H9 (cell line): ENCODE results near the gene PYGL. TPM values are rescaled to one million over a fixed set of nuclear protein-coding genes. Genes with fewer than 3 reads are reported as not detected.

ENCODE experiments used
- DNase-seq: peaks from one replicate; pipeline ENCODE4 v3.0.0-alpha.2; 2017
- H2AFZ ChIP-seq: one replicate; pipeline ENCODE4 v1.6.1; 2013; ENCODE audit warnings: mild to moderate bottlenecking, low read length, control low read depth, moderate library complexity
- H2AK5ac ChIP-seq: 2 replicates; pipeline ENCODE4 v1.6.1; 2013; ENCODE audit warnings: low read length, control low read depth, mixed read lengths; ENCODE audit not compliant: insufficient read length
- H2BK120ac ChIP-seq: one replicate; pipeline ENCODE4 v1.6.1; 2013; ENCODE audit warnings: low read depth, mild to moderate bottlenecking, low read length, control low read depth, inconsistent platforms; ENCODE audit not compliant: poor library complexity, severe bottlenecking
- H2BK12ac ChIP-seq: 2 replicates; pipeline ENCODE4 v1.6.1; 2013; ENCODE audit warnings: low read length, control low read depth, mixed read lengths, low read depth; ENCODE audit not compliant: insufficient read length
- H2BK15ac ChIP-seq: 2 replicates; pipeline ENCODE4 v1.6.1; 2013; ENCODE audit warnings: low read depth, low read length, control low read depth
- H2BK20ac ChIP-seq: one replicate; pipeline ENCODE4 v1.6.1; 2013; ENCODE audit warnings: low read depth, mild to moderate bottlenecking, low read length, control low read depth, inconsistent platforms; ENCODE audit not compliant: poor library complexity, severe bottlenecking
- H2BK5ac ChIP-seq: 2 replicates; pipeline ENCODE4 v1.6.1; 2013; ENCODE audit warnings: low read length, control low read depth, mixed read lengths; ENCODE audit not compliant: insufficient read length
- H3K14ac ChIP-seq: 2 replicates; pipeline ENCODE4 v1.6.1; 2013; ENCODE audit warnings: low read length, control low read depth; ENCODE audit not compliant: insufficient read depth
- H3K18ac ChIP-seq: 2 replicates; pipeline ENCODE4 v1.6.1; 2013; ENCODE audit warnings: low read depth, mild to moderate bottlenecking, mixed read lengths, low read length, control low read depth; ENCODE audit not compliant: insufficient read length
- H3K23ac ChIP-seq: 2 replicates; pipeline ENCODE4 v1.6.1; 2013; ENCODE audit warnings: low read length, control low read depth, mixed read lengths, low read depth; ENCODE audit not compliant: insufficient read length
- H3K23me2 ChIP-seq: 2 replicates; pipeline ENCODE4 v1.6.1; 2013; ENCODE audit warnings: low read depth, mild to moderate bottlenecking, mixed read lengths, low read length, control low read depth; ENCODE audit not compliant: insufficient read length, poor library complexity, severe bottlenecking
- H3K27ac ChIP-seq: 2 replicates; pipeline ENCODE4 v1.5.1; 2013; ENCODE audit warnings: low read length, control low read depth, mixed read lengths, low read depth; ENCODE audit not compliant: insufficient read length
- H3K27me3 ChIP-seq: 2 replicates; pipeline ENCODE4 v1.6.1; 2013; ENCODE audit warnings: low read length, control low read depth, inconsistent platforms; ENCODE audit not compliant: insufficient read depth
- H3K4ac ChIP-seq: 2 replicates; pipeline ENCODE4 v1.6.1; 2013; ENCODE audit warnings: low read depth, mild to moderate bottlenecking, control low read depth, inconsistent platforms, low read length, moderate library complexity
- H3K4me1 ChIP-seq: 2 replicates; pipeline ENCODE4 v1.6.1; 2013; ENCODE audit warnings: low read length, control low read depth, inconsistent platforms; ENCODE audit not compliant: insufficient read depth
- H3K4me2 ChIP-seq: 2 replicates; pipeline ENCODE4 v1.6.1; 2013; ENCODE audit warnings: low read length, control low read depth, mixed read lengths; ENCODE audit not compliant: insufficient read length, insufficient read depth
- H3K56ac ChIP-seq: 2 replicates; pipeline ENCODE4 v1.6.1; 2013; ENCODE audit warnings: low read depth, mild to moderate bottlenecking, mixed read lengths, low read length, control low read depth; ENCODE audit not compliant: insufficient read length
- H3K79me1 ChIP-seq: 2 replicates; pipeline ENCODE4 v1.6.1; 2013; ENCODE audit warnings: low read depth, mild to moderate bottlenecking, moderate library complexity, low read length, control low read depth, inconsistent platforms; ENCODE audit not compliant: insufficient read depth, poor library complexity, severe bottlenecking
- H3K79me2 ChIP-seq: 2 replicates; pipeline ENCODE4 v1.6.1; 2013; ENCODE audit warnings: low read length, control low read depth, inconsistent platforms; ENCODE audit not compliant: insufficient read depth
- H3K9ac ChIP-seq: 2 replicates; pipeline ENCODE4 v1.6.1; 2013; ENCODE audit warnings: low read length, control low read depth, mixed read lengths; ENCODE audit not compliant: insufficient read length; ENCODE audit errors: extremely low read depth
- H3K9me3 ChIP-seq: one replicate; pipeline ENCODE4 v1.6.1; 2013; ENCODE audit warnings: low read depth, low read length, inconsistent platforms; ENCODE audit not compliant: control insufficient read depth
- H3T11ph ChIP-seq: one replicate; pipeline ENCODE4 v1.6.1; 2013; ENCODE audit warnings: mild to moderate bottlenecking, low read length, control low read depth, inconsistent platforms
- H4K20me1 ChIP-seq: one replicate; pipeline ENCODE4 v1.6.1; 2013; ENCODE audit not compliant: control insufficient read depth, insufficient read length, insufficient read depth
- H4K5ac ChIP-seq: 2 replicates; pipeline ENCODE4 v1.6.1; 2013; ENCODE audit warnings: low read depth, mild to moderate bottlenecking, mixed read lengths, low read length, control low read depth; ENCODE audit not compliant: insufficient read length
- H4K8ac ChIP-seq: replicated peaks from 2 replicates; pipeline ENCODE4 v1.6.1; 2013; ENCODE audit warnings: low read length, control low read depth, mixed read lengths, low read depth; ENCODE audit not compliant: insufficient read length
- H4K91ac ChIP-seq: 2 replicates; pipeline ENCODE4 v1.6.1; 2013; ENCODE audit warnings: low read depth, mild to moderate bottlenecking, moderate library complexity, mixed read lengths, low read length, control low read depth; ENCODE audit not compliant: insufficient read length
- H3K27ac Mint-ChIP-seq, 3 experiments: 2 replicates in 2 of 3; 3 replicates in 1 of 3; pipeline ENCODE4 v1.8.0; 2020 to 2021; ENCODE audit warnings: mixed read lengths in 3 of 3, mild to moderate bottlenecking in 1 of 3, moderate library complexity in 1 of 3
- H3K27me3 Mint-ChIP-seq: 2 replicates; pipeline ENCODE4 v1.8.0; 2021; ENCODE audit warnings: low read depth, mild to moderate bottlenecking, moderate library complexity, mixed read lengths
- H3K36me3 Mint-ChIP-seq, 3 experiments: 2 replicates in 2 of 3; 3 replicates in 1 of 3; pipeline ENCODE4 v1.8.0; 2020 to 2021; ENCODE audit warnings: low read depth in 3 of 3, mixed read lengths in 3 of 3; ENCODE audit not compliant: insufficient read depth in 1 of 3
- H3K4me1 Mint-ChIP-seq, 2 experiments: 2 replicates each; pipeline ENCODE4 v1.8.0; 2020; ENCODE audit warnings: mixed read lengths in 2 of 2
- H3K4me3 Mint-ChIP-seq, 2 experiments: 2 replicates in 1 of 2; 3 replicates in 1 of 2; pipeline ENCODE4 v1.8.0; 2020 to 2021; ENCODE audit warnings: mild to moderate bottlenecking in 2 of 2, mixed read lengths in 2 of 2, moderate library complexity in 1 of 2
- H3K9me3 Mint-ChIP-seq, 2 experiments: 2 replicates in 1 of 2; 3 replicates in 1 of 2; pipeline ENCODE4 v1.8.0; 2020; ENCODE audit warnings: mild to moderate bottlenecking in 2 of 2, mixed read lengths in 2 of 2, moderate library complexity in 1 of 2
- WGBS: extraction: QIAGEN DNeasy Blood & Tissue Kit; methylation state at CpG from one replicate; pipeline ENCODE4 v1.1.7; 2013; ENCODE audit warnings: missing lambda C conversion rate, low lambda C conversion rate, mixed read lengths; ENCODE audit not compliant: insufficient read length; ENCODE audit errors: extremely low coverage; 5-methylcytosine and 5-hydroxymethylcytosine counted together
- total RNA-seq: library from RNA; stranded (reverse); gene quantifications from 2 replicates; pipeline ENCODE4 v1.2.1, GENCODE V29; 2021
- TF ChIP-seq, protein P1 (sequence below): fragments of 200-600 bp; sonication (generic); conservative IDR thresholded peaks from 3 replicates; pipeline ENCODE4 v1.8.0; 2021; ENCODE audit warnings: antibody characterized with exemption, mild to moderate bottlenecking

Gene PYGL
- total RNA-seq, 1 experiment from 2014 or later = 53.8 TPM

- Histone ChIP-seq H3K23ac (no peak overlapping the region), H3K27ac (no peak overlapping the region), H4K8ac (no peak overlapping the region), H4K91ac (no peak overlapping the region), H2BK15ac (no peak overlapping the region), H3K9ac (no peak overlapping the region), H2BK5ac (no peak overlapping the region), H3K14ac (no peak overlapping the region), H3K18ac (no peak overlapping the region), H2BK120ac (no peak overlapping the region), H4K5ac (no peak overlapping the region), H3K4me2 (no peak overlapping the region), H3K4me1 (no peaks in the 10 kb centered on the region), H2BK20ac (no peak overlapping the region), H2AK5ac (no peak overlapping the region), H4K20me1 (no peaks in the 10 kb centered on the region), H3K4ac (no peak overlapping the region), H3K9me3 (no peaks in the 10 kb centered on the region), H2AFZ (no peak overlapping the region), H2BK12ac (no peak overlapping the region), H3K56ac (no peak overlapping the region), H3K27me3 (no peaks in the 10 kb centered on the region), H3K79me1 (no peaks in the 10 kb centered on the region), H3K79me2 (no peaks in the 10 kb centered on the region), H3T11ph (no peak overlapping the region), H3K23me2 (no peaks in the 10 kb centered on the region)
- Mint-ChIP-seq H3K27ac (no peak overlapping the region), H3K4me3 (no peak overlapping the region), H3K9me3 (no peaks in the 10 kb centered on the region), H3K4me1 (no peaks in the 10 kb centered on the region), H3K27me3 (no peaks in the 10 kb centered on the region), H3K36me3 (peaks cover 4 to 19% (median 7%) of the 10 kb centered on the region in 3 experiments; a peak in 6 of 7 replicates)
- no peak for DNase-seq
- TF ChIP-seq, protein P1, sequence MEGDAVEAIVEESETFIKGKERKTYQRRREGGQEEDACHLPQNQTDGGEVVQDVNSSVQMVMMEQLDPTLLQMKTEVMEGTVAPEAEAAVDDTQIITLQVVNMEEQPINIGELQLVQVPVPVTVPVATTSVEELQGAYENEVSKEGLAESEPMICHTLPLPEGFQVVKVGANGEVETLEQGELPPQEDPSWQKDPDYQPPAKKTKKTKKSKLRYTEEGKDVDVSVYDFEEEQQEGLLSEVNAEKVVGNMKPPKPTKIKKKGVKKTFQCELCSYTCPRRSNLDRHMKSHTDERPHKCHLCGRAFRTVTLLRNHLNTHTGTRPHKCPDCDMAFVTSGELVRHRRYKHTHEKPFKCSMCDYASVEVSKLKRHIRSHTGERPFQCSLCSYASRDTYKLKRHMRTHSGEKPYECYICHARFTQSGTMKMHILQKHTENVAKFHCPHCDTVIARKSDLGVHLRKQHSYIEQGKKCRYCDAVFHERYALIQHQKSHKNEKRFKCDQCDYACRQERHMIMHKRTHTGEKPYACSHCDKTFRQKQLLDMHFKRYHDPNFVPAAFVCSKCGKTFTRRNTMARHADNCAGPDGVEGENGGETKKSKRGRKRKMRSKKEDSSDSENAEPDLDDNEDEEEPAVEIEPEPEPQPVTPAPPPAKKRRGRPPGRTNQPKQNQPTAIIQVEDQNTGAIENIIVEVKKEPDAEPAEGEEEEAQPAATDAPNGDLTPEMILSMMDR = no peak
- WGBS = no CpG with 5 or more reads among the region's 4 CpGs
Measured at GRCh38 chr14:50937800-50938199, 6.5 kb downstream of the PYGL start.
